ENCODE results near the gene BBS9. TPM values are rescaled to one million over a fixed set of nuclear protein-coding genes. Genes with fewer than 3 reads are reported as not detected.

BBS9 gene
- total and polyA plus RNA-seq, 4 donors = 2.3 to 9.5 (median 4.5) TPM

- TF ChIP-seq ATF3 (IDR thresholded peaks at IDR 0.05) (no peak), HNF4G (IDR thresholded peaks at IDR 0.05) (no peak), FOXA2 (IDR thresholded peaks at IDR 0.05) (no peak), MAX (IDR thresholded peaks at IDR 0.05) (no peak), RAD21 (IDR thresholded peaks at IDR 0.05) (no peak)
These were observed 283.0 kb downstream of the BBS9 start (continued) for GRCh38 chr7:33412331-33412730.

DNA sequence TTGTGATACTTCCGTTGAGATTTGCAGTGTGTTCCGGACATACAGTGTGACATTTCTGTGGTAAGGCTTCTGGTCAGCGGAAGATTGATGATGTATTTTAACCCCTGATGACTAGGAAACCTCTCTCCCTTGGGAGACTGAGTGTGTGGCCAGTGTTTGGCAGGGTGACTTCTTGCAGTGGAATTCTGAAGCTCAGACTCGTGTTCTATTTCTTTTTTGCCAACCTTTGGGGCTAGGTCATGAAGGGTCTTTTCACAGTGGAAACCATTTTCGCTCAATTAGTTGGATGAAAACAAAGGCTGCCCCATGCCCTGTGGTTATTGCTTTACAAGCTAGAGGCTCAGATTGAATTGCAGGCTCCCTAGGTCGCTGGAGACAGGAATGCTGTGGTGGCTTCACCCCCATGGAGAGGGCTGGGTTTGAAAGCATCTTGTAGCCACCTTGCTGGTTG is 288.9 kb downstream of the BBS9 start:
- H3K9ac ChIP-seq (ENCODE audit: low read depth in 1 of 2, low read length in 2 of 2) = no peak overlapping the region
- 87% methylated on average over 6 of the region's 6 CpGs for WGBS

More for the DNA sequence above, 288.9 kb downstream of the BBS9 start:
- Histone ChIP-seq H3K4me3 (ENCODE audit: low read depth in 1 of 3, low read length in 3 of 3) (no peak overlapping the region), H3K4me1 (ENCODE audit: control insufficient read depth in 4 of 4, insufficient read depth in 4 of 4, low read length in 3 of 4) (peaks cover 0 to 10% (median 6%) of the 10 kb centered on the region in 4 donors), H3K27me3 (ENCODE audit: control insufficient read depth in 4 of 4, insufficient read depth in 4 of 4, low read length in 3 of 4) (no peaks in the 10 kb centered on the region), H3K27ac (ENCODE audit: low read depth in 1 of 2, low read length in 2 of 2) (no peak overlapping the region), H3K36me3 (ENCODE audit: control insufficient read depth in 4 of 4, insufficient read depth in 3 of 4, low read depth in 1 of 4, low read length in 3 of 4) (no peaks in the 10 kb centered on the region), H3K9me3 (ENCODE audit: control insufficient read depth in 4 of 4, low read length in 3 of 4) (no peaks in the 10 kb centered on the region)
- no peak for DNase-seq (ENCODE audit: low spot score)
- TF ChIP-seq MAX (IDR thresholded peaks at IDR 0.05) (no peak), SP1 (IDR thresholded peaks at IDR 0.05) (no peak), JUND (IDR thresholded peaks at IDR 0.05) (no peak), RXRA (IDR thresholded peaks at IDR 0.05) (no peak), FOXA1 (IDR thresholded peaks at IDR 0.05) (no peak), FOXA2 (IDR thresholded peaks at IDR 0.05) (no peak), HNF4G (IDR thresholded peaks at IDR 0.05) (no peak), ATF3 (IDR thresholded peaks at IDR 0.05) (no peak), RAD21 (IDR thresholded peaks at IDR 0.05) (no peak), TAF1 (conservative IDR thresholded peaks at IDR 0.05) (no peak), EGR1 (IDR thresholded peaks at IDR 0.05; ENCODE audit: low read depth in 2 of 2) (no peak), NR2F2 (IDR thresholded peaks at IDR 0.05) (no peak), HNF4A (conservative IDR thresholded peaks at IDR 0.05) (no peak), YY1 (IDR thresholded peaks at IDR 0.05) (no peak), GABPA (IDR thresholded peaks at IDR 0.05 in 1 of 2, conservative IDR thresholded peaks at IDR 0.05 in 1 of 2) (no peak)
- TF ChIP-seq, protein P1, sequence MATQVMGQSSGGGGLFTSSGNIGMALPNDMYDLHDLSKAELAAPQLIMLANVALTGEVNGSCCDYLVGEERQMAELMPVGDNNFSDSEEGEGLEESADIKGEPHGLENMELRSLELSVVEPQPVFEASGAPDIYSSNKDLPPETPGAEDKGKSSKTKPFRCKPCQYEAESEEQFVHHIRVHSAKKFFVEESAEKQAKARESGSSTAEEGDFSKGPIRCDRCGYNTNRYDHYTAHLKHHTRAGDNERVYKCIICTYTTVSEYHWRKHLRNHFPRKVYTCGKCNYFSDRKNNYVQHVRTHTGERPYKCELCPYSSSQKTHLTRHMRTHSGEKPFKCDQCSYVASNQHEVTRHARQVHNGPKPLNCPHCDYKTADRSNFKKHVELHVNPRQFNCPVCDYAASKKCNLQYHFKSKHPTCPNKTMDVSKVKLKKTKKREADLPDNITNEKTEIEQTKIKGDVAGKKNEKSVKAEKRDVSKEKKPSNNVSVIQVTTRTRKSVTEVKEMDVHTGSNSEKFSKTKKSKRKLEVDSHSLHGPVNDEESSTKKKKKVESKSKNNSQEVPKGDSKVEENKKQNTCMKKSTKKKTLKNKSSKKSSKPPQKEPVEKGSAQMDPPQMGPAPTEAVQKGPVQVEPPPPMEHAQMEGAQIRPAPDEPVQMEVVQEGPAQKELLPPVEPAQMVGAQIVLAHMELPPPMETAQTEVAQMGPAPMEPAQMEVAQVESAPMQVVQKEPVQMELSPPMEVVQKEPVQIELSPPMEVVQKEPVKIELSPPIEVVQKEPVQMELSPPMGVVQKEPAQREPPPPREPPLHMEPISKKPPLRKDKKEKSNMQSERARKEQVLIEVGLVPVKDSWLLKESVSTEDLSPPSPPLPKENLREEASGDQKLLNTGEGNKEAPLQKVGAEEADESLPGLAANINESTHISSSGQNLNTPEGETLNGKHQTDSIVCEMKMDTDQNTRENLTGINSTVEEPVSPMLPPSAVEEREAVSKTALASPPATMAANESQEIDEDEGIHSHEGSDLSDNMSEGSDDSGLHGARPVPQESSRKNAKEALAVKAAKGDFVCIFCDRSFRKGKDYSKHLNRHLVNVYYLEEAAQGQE (IDR thresholded peaks at IDR 0.05) = no peak
- TF ChIP-seq, protein P2, sequence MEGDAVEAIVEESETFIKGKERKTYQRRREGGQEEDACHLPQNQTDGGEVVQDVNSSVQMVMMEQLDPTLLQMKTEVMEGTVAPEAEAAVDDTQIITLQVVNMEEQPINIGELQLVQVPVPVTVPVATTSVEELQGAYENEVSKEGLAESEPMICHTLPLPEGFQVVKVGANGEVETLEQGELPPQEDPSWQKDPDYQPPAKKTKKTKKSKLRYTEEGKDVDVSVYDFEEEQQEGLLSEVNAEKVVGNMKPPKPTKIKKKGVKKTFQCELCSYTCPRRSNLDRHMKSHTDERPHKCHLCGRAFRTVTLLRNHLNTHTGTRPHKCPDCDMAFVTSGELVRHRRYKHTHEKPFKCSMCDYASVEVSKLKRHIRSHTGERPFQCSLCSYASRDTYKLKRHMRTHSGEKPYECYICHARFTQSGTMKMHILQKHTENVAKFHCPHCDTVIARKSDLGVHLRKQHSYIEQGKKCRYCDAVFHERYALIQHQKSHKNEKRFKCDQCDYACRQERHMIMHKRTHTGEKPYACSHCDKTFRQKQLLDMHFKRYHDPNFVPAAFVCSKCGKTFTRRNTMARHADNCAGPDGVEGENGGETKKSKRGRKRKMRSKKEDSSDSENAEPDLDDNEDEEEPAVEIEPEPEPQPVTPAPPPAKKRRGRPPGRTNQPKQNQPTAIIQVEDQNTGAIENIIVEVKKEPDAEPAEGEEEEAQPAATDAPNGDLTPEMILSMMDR (IDR thresholded peaks at IDR 0.05; ENCODE audit: low read depth, low read length, missing input control) = no peak
- TF ChIP-seq, protein P3, sequence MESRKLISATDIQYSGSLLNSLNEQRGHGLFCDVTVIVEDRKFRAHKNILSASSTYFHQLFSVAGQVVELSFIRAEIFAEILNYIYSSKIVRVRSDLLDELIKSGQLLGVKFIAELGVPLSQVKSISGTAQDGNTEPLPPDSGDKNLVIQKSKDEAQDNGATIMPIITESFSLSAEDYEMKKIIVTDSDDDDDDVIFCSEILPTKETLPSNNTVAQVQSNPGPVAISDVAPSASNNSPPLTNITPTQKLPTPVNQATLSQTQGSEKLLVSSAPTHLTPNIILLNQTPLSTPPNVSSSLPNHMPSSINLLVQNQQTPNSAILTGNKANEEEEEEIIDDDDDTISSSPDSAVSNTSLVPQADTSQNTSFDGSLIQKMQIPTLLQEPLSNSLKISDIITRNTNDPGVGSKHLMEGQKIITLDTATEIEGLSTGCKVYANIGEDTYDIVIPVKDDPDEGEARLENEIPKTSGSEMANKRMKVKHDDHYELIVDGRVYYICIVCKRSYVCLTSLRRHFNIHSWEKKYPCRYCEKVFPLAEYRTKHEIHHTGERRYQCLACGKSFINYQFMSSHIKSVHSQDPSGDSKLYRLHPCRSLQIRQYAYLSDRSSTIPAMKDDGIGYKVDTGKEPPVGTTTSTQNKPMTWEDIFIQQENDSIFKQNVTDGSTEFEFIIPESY (IDR thresholded peaks at IDR 0.05) = no peak
